Measurements from ENCODE around the gene WDR74. TPM values are rescaled to one million over a fixed set of nuclear protein-coding genes. Genes with fewer than 3 reads are reported as not detected.

Gene WDR74
- total and polyA plus RNA-seq, 2 donors (not counting 1 experiment from before 2014, with no cell fraction given), result 122 to 131 TPM

DNA sequence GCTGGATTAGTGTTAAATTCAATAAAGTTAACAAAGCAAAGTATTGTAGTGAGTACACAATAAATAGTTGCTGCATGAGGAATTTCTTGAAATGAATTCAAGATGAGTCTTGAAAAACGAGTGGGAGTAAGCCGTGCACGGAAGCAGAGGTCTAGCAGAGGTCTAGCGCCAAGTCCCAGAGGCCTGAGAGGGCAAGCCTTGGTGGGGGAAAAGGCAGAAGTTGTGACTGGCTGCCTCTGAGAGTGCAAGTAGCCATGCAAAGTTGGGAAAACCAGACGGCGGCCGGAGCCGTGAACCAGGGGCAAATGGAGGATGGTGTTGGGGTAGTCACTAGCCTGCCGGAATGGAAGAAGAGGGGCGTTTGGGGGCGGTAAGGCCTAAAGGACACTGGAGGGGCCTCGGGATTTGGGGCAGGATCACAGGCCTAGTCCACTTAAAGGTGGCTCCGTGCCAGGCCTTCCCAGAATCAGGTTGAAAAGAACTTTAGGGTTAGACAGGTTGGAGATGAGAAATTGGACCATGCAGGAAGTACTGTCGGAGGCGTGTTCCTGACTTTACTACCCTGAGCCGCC lies 40.9 kb upstream of the WDR74 start:
- peaks cover 0 to 30% of the 10 kb centered on the region in 2 experiments for H3K36me3 ChIP-seq (replicated peaks in 1 of 2; ENCODE audit: control extremely low read depth in 1 of 2, control insufficient read depth in 1 of 2, extremely low read depth in 1 of 2, insufficient read depth in 2 of 2, low read length in 1 of 2)
- ChIA-PET CTCF (interaction anchor here (0.7 to 3.5 kb wide), 11 partner anchors 18 to 456 kb away, joined by 3 to 39 read pairs (median 6); partner anchors contain the start of genes B3GAT3, HNRNPUL2, TMEM179B and TTC9C), POLR2A (interaction anchor here (0.6 to 2.5 kb wide), 12 partner anchors 25 to 1306 kb away, joined by 3 to 52 read pairs (median 8); partner anchors contain the start of genes HNRNPUL2, MTA2, STIP1 and TMEM179B)
- no peaks in the 10 kb centered on the region for H3K9me3 ChIP-seq (ENCODE audit: control extremely low read depth in 1 of 3, control insufficient read depth in 2 of 3, insufficient read depth in 1 of 3, low read length in 2 of 3)
- Mint-ChIP-seq H3K4me3 (peak overlapping the region; percentile 100), H3K4me1 (peaks cover 39% of the 10 kb centered on the region), H3K27ac (peak overlapping the region; percentile 100), H3K9me3 (ENCODE audit: insufficient read depth) (no peaks in the 10 kb centered on the region), H3K27me3 (no peaks in the 10 kb centered on the region)
- peak overlapping the region; percentile 86 to 90 for H3K27ac ChIP-seq (ENCODE audit: low read length in 2 of 2)
- peaks cover 25 to 36% of the 10 kb centered on the region in 2 donors for H3K4me1 ChIP-seq (ENCODE audit: control insufficient read depth in 2 of 2, insufficient read depth in 2 of 2, low read length in 2 of 2)
- under 1% methylated on average over 16 of the region's 16 CpGs for WGBS (ENCODE audit: insufficient coverage)
- no peaks in the 10 kb centered on the region for H3K27me3 ChIP-seq (replicated peaks in 1 of 4; ENCODE audit: control extremely low read depth in 1 of 4, control insufficient read depth in 3 of 4, insufficient read depth in 4 of 4, low read length in 3 of 4)
- peak overlapping the region; percentile 49 to 93 (median 78) for H3K4me3 ChIP-seq (ENCODE audit: control extremely low read depth in 1 of 5, extremely low read depth in 1 of 5, insufficient read depth in 1 of 5, low read depth in 2 of 5, low read length in 4 of 5)
- intact Hi-C loops (cut with micrococcal nuclease), result loop anchor here (1.0 to 5.0 kb wide), 11 partner anchors 24 to 988 kb away; partner anchors contain the start of genes ATL3, BSCL2, FADS3 and GNG3
- H3K79me2 ChIP-seq (ENCODE audit: control insufficient read depth, insufficient read depth, low read length), result peaks cover 44% of the 10 kb centered on the region
- DNase-seq, result no peak
- H3K4me2 ChIP-seq (replicated peaks; ENCODE audit: low read depth, low read length, poor library complexity, severe bottlenecking), result peak overlapping the region; percentile 89
- ATAC-seq (ENCODE audit: low read depth), result peak; percentile 13
- TF ChIP-seq CTCF (IDR thresholded peaks at IDR 0.05), result no peak
- no peak for TF ChIP-seq EZH2 (IDR thresholded peaks at IDR 0.05; ENCODE audit: borderline replicate concordance, insufficient read depth, low read depth, low read length, poor library complexity, severe bottlenecking)
- peak overlapping the region; percentile 89 for H3K9ac ChIP-seq (ENCODE audit: low read length)
- H4K20me1 ChIP-seq (ENCODE audit: control insufficient read depth, insufficient read depth, low read length, poor library complexity, severe bottlenecking), result peaks cover 30% of the 10 kb centered on the region
- peak overlapping the region; percentile 93 for H2AFZ ChIP-seq (ENCODE audit: insufficient read depth, low read depth, low read length, poor library complexity, severe bottlenecking)
